ENCODE data around the gene ADAMTS2. TPM values are rescaled to one million over a fixed set of nuclear protein-coding genes. Genes with fewer than 3 reads are reported as not detected.

The ADAMTS2 gene
- total RNA-seq, 1 experiment from 2014 or later = not detected

GRCh38 chr5:179280095-179280490 lies 65.2 kb downstream of the ADAMTS2 start:
- no peaks in the 10 kb centered on the region for H3K4me1 Mint-ChIP-seq (ENCODE audit: low read depth, unreplicated experiment)
- TF ChIP-seq, protein P1, sequence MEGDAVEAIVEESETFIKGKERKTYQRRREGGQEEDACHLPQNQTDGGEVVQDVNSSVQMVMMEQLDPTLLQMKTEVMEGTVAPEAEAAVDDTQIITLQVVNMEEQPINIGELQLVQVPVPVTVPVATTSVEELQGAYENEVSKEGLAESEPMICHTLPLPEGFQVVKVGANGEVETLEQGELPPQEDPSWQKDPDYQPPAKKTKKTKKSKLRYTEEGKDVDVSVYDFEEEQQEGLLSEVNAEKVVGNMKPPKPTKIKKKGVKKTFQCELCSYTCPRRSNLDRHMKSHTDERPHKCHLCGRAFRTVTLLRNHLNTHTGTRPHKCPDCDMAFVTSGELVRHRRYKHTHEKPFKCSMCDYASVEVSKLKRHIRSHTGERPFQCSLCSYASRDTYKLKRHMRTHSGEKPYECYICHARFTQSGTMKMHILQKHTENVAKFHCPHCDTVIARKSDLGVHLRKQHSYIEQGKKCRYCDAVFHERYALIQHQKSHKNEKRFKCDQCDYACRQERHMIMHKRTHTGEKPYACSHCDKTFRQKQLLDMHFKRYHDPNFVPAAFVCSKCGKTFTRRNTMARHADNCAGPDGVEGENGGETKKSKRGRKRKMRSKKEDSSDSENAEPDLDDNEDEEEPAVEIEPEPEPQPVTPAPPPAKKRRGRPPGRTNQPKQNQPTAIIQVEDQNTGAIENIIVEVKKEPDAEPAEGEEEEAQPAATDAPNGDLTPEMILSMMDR (IDR thresholded peaks at IDR 0.05; ENCODE audit: unreplicated experiment) = no peak
- H3K4me3 Mint-ChIP-seq (ENCODE audit: low read depth, unreplicated experiment) = no peak overlapping the region
- BruUV-seq (replicated peaks) = no TSS peak
- no peak overlapping the region for H3K27ac Mint-ChIP-seq (ENCODE audit: unreplicated experiment)
- no peak for DNase-seq
- no peaks in the 10 kb centered on the region for H3K27me3 Mint-ChIP-seq (ENCODE audit: unreplicated experiment)
- intact Hi-C loops (cut with micrococcal nuclease; ENCODE audit: unreplicated experiment) = no loop called here
- peaks cover 7% of the 10 kb centered on the region for H3K9me3 Mint-ChIP-seq (ENCODE audit: low read depth, unreplicated experiment)
- no peaks in the 10 kb centered on the region for H3K36me3 Mint-ChIP-seq (ENCODE audit: insufficient read depth, unreplicated experiment)
- CTCF ChIA-PET = no interaction called here

DNA sequence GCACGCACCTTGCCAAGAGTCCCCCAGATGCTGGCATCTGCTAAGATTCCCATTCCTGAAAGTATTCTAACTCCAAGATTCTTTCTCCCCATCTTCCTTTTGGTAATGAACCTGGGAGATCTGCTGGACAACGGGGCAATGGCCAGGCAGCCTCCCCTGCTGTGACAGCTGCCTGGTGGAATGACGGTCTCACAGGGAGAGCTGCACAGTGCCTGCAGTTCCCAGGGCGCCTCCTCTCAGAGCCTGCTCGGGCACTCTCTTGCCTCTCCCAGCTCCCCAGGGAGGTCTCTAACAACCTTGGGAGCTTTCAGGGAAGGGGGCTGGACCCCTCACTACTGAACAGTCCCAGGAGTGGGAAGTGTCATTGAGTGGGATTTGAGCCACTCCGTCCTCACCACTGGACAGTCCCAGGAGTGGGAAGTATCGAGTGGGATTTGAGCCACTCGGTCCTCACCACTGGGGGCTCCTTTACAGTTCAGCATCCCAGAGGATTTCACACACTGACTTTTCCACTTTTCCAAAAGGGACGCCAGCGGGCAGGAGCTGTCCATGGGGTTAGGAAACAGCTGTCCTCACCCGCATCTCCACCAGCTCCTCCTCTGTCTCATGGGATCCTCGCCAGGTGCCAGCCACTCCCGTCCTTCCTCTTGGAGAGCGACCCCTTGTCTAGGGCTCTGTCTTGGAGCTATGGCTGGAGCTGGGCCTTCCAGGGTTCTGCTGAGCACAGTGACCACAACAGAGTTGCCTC lies 65.7 kb downstream of the ADAMTS2 start:
- no peak for DNase-seq
- no TSS peak for BruUV-seq (replicated peaks)
- Mint-ChIP-seq H3K27me3 (ENCODE audit: unreplicated experiment) (no peaks in the 10 kb centered on the region), H3K9me3 (ENCODE audit: low read depth, unreplicated experiment) (peaks cover 11% of the 10 kb centered on the region), H3K27ac (ENCODE audit: unreplicated experiment) (no peak overlapping the region), H3K4me3 (ENCODE audit: low read depth, unreplicated experiment) (no peak overlapping the region), H3K36me3 (ENCODE audit: insufficient read depth, unreplicated experiment) (no peaks in the 10 kb centered on the region), H3K4me1 (ENCODE audit: low read depth, unreplicated experiment) (no peaks in the 10 kb centered on the region)
- intact Hi-C loops (cut with micrococcal nuclease; ENCODE audit: unreplicated experiment) = no loop called here
- TF ChIP-seq, protein P1 (IDR thresholded peaks at IDR 0.05; ENCODE audit: unreplicated experiment) = no peak
- CTCF ChIA-PET = no interaction called here

- no TSS peak for BruUV-seq (replicated peaks)
- no peaks in the 10 kb centered on the region for H3K27me3 Mint-ChIP-seq (ENCODE audit: unreplicated experiment)
- DNase-seq = no peak
- CTCF ChIA-PET = no interaction called here
- no peaks in the 10 kb centered on the region for H3K36me3 Mint-ChIP-seq (ENCODE audit: insufficient read depth, unreplicated experiment)
- TF ChIP-seq, protein P1 (IDR thresholded peaks at IDR 0.05; ENCODE audit: unreplicated experiment) = no peak
- H3K27ac Mint-ChIP-seq (ENCODE audit: unreplicated experiment) = no peak overlapping the region
- H3K9me3 Mint-ChIP-seq (ENCODE audit: low read depth, unreplicated experiment) = peaks cover 13% of the 10 kb centered on the region
- no peak overlapping the region for H3K4me3 Mint-ChIP-seq (ENCODE audit: low read depth, unreplicated experiment)
- no peaks in the 10 kb centered on the region for H3K4me1 Mint-ChIP-seq (ENCODE audit: low read depth, unreplicated experiment)
- intact Hi-C loops (cut with micrococcal nuclease; ENCODE audit: unreplicated experiment) = no loop called here
Observed at GRCh38 chr5:179278546-179278945, 66.7 kb downstream of the ADAMTS2 start.

DNA sequence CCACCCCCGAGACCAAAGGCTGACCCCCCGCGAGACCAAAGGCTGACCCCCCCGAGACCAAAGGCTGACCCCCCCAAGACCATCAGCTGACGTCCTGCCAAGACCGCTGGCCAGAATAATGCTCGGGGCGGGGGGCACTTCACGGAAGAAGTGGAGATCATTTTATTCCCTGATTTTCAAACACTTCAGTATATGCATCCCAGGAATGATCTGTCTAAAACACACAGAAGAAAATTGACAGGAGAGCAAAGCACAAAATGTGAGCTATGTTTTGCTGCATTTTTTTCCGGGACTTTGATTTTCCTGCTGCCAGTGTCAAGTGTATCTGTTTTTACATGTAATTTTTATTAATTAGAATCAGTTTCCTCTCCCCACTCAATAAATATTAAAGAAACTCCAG lies 67.1 kb downstream of the ADAMTS2 start:
- Mint-ChIP-seq H3K27me3 (ENCODE audit: unreplicated experiment) (no peaks in the 10 kb centered on the region), H3K4me1 (ENCODE audit: low read depth, unreplicated experiment) (no peaks in the 10 kb centered on the region), H3K4me3 (ENCODE audit: low read depth, unreplicated experiment) (no peak overlapping the region), H3K27ac (ENCODE audit: unreplicated experiment) (no peak overlapping the region), H3K9me3 (ENCODE audit: low read depth, unreplicated experiment) (peaks cover 13% of the 10 kb centered on the region), H3K36me3 (ENCODE audit: insufficient read depth, unreplicated experiment) (no peaks in the 10 kb centered on the region)
- CTCF ChIA-PET = no interaction called here
- DNase-seq = no peak
- TF ChIP-seq, protein P1 (IDR thresholded peaks at IDR 0.05; ENCODE audit: unreplicated experiment) = no peak
- BruUV-seq (replicated peaks) = no TSS peak
- intact Hi-C loops (cut with micrococcal nuclease; ENCODE audit: unreplicated experiment) = no loop called here
